ENCODE data around the gene ZNF649. TPM values are rescaled to one million over a fixed set of nuclear protein-coding genes. Genes with fewer than 3 reads are reported as not detected.

Gene ZNF649
- total RNA-seq, 1 donor = 9.9 TPM

DNA sequence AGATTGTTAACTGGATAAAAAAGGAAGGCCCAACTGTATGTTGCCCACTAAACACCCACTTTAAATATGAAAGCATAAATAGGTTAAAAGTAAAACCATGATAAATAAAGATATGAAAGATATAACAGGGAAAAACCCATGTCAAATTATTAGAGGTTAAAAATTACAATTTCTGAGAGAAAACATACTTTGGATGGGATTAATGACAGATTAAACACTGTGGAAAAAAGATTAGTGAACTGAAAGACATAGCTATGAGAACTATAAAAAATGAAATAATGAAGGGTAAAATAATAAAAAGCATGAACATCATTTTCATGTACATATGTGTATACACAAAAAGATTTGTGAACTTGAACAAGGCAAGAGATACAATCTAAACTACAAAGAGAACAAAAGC is 14.9 kb downstream of the ZNF649 start:
- DNase-seq (ENCODE audit: low read depth) = no peak
- TF ChIP-seq, protein P1, sequence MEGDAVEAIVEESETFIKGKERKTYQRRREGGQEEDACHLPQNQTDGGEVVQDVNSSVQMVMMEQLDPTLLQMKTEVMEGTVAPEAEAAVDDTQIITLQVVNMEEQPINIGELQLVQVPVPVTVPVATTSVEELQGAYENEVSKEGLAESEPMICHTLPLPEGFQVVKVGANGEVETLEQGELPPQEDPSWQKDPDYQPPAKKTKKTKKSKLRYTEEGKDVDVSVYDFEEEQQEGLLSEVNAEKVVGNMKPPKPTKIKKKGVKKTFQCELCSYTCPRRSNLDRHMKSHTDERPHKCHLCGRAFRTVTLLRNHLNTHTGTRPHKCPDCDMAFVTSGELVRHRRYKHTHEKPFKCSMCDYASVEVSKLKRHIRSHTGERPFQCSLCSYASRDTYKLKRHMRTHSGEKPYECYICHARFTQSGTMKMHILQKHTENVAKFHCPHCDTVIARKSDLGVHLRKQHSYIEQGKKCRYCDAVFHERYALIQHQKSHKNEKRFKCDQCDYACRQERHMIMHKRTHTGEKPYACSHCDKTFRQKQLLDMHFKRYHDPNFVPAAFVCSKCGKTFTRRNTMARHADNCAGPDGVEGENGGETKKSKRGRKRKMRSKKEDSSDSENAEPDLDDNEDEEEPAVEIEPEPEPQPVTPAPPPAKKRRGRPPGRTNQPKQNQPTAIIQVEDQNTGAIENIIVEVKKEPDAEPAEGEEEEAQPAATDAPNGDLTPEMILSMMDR (IDR thresholded peaks at IDR 0.05; ENCODE audit: insufficient read depth, low read length) = no peak
- no peak overlapping the region for H3K4me3 ChIP-seq (ENCODE audit: low read depth, low read length)

- peak within 1 kb of the TSS; percentile 92 for H3K4me3 ChIP-seq (ENCODE audit: low read depth, low read length)
- TF ChIP-seq, protein P1 (IDR thresholded peaks at IDR 0.05; ENCODE audit: insufficient read depth, low read length) = no peak
- DNase-seq (ENCODE audit: low read depth) = peak; percentile 93
Observed at GRCh38 chr19:51887522-51888498, 17.0 kb downstream of the ZNF649 start, which contains the start of gene ZNF577. Gene ZNF577 (minus strand): TSS chr19:51887951. CDS start chr19:51880382, 7,569 bp downstream.

DNA sequence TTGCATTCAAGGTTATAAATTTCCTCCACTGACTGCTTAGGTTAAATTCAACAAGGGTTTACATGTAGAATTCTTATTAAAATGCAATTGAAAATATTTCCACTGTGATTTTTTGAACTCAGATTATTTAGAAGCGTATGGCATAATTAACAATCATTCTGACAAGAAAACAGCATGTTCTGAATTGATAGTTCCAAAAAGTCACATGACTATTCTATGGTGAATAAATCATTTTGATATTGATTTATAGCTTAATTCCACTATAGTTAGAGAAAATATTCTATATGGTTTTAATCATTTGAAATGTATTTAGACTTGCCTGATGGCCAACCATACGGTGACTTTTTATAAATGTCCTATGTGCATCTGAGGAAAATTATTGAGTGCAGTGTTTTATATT is 20.1 kb downstream of the ZNF649 start:
- TF ChIP-seq, protein P1 (IDR thresholded peaks at IDR 0.05; ENCODE audit: insufficient read depth, low read length) = no peak
- H3K4me3 ChIP-seq (ENCODE audit: low read depth, low read length) = no peak overlapping the region
- no peak for DNase-seq (ENCODE audit: low read depth)

- TF ChIP-seq, protein P1 (IDR thresholded peaks at IDR 0.05; ENCODE audit: insufficient read depth, low read length) = no peak
- DNase-seq (ENCODE audit: low read depth) = no peak
- H3K4me3 ChIP-seq (ENCODE audit: low read depth, low read length) = no peak overlapping the region
Observed at GRCh38 chr19:51882518-51882917, 22.3 kb downstream of the ZNF649 start.

- H3K4me3 ChIP-seq (ENCODE audit: low read depth, low read length) = no peak overlapping the region
- TF ChIP-seq, protein P1 (IDR thresholded peaks at IDR 0.05; ENCODE audit: insufficient read depth, low read length) = no peak
- DNase-seq (ENCODE audit: low read depth) = no peak
Observed at GRCh38 chr19:51873097-51873496, 31.7 kb downstream of the ZNF649 start.

- no peak overlapping the region for H3K4me3 ChIP-seq (ENCODE audit: low read depth, low read length)
- DNase-seq (ENCODE audit: low read depth) = no peak
- TF ChIP-seq, protein P1 (IDR thresholded peaks at IDR 0.05; ENCODE audit: insufficient read depth, low read length) = no peak
Observed at GRCh38 chr19:51861870-51862622, 42.8 kb downstream of the ZNF649 start.

Other genes starting within 250 kb of the ZNF649 start
- 5.3 and 8.5 TPM in 2 replicates for gene SPACA6, start 211.7 kb downstream of the ZNF649 start, total RNA-seq (ENCODE audit: low replicate concordance)
- gene HAS1, start 181.0 kb downstream of the ZNF649 start, total RNA-seq (ENCODE audit: low replicate concordance) = 0.09 and 0.49 TPM in 2 replicates
- not detected in 2 replicates for gene FPR1, start 153.1 kb downstream of the ZNF649 start, total RNA-seq (ENCODE audit: low replicate concordance)
- gene FPR2, start 143.8 kb downstream of the ZNF649 start, total RNA-seq (ENCODE audit: low replicate concordance) = not detected in 2 replicates
- gene FPR3, start 109.9 kb downstream of the ZNF649 start, total RNA-seq (ENCODE audit: low replicate concordance) = not detected in 2 replicates
- gene ZNF577, start 17.1 kb downstream of the ZNF649 start, total RNA-seq (ENCODE audit: low replicate concordance) = 6.7 and 8.9 TPM in 2 replicates
- 0.16 and 7.8 TPM in 2 replicates for gene ZNF613, start 22.5 kb upstream of the ZNF649 start, total RNA-seq (ENCODE audit: low replicate concordance)
- gene ZNF350, start 81.8 kb upstream of the ZNF649 start, total RNA-seq (ENCODE audit: low replicate concordance) = 9.1 and 14.6 TPM in 2 replicates
- 8.8 and 10.8 TPM in 2 replicates for gene ZNF615, start 103.2 kb upstream of the ZNF649 start, total RNA-seq (ENCODE audit: low replicate concordance)
- gene ZNF614, start 123.4 kb upstream of the ZNF649 start, total RNA-seq (ENCODE audit: low replicate concordance) = 4.3 and 9.9 TPM in 2 replicates
- 7.9 and 9.7 TPM in 2 replicates for gene ZNF432, start 143.8 kb upstream of the ZNF649 start, total RNA-seq (ENCODE audit: low replicate concordance)
- gene ZNF841, start 190.7 kb upstream of the ZNF649 start, total RNA-seq (ENCODE audit: low replicate concordance) = 26.0 and 28.9 TPM in 2 replicates
- 5.0 and 8.9 TPM in 2 replicates for gene ZNF616, start 234.9 kb upstream of the ZNF649 start, total RNA-seq (ENCODE audit: low replicate concordance)